GM21381 (cell line): Measurements from ENCODE around the gene SEPSECS.
"Not testable (repeated sequence)": the region's sequence is repeated elsewhere in the genome, so short reads cannot be mapped to it uniquely, and the experiment has no call there.

Source experiments
- ATAC-seq: cut with Tn5 transposase; IDR thresholded peaks from one replicate; pipeline ENCODE4 v1.9.1; 2021; ENCODE audit warnings: mild to moderate bottlenecking, moderate library complexity; ENCODE audit not compliant: unreplicated experiment

The SEPSECS gene

DNA sequence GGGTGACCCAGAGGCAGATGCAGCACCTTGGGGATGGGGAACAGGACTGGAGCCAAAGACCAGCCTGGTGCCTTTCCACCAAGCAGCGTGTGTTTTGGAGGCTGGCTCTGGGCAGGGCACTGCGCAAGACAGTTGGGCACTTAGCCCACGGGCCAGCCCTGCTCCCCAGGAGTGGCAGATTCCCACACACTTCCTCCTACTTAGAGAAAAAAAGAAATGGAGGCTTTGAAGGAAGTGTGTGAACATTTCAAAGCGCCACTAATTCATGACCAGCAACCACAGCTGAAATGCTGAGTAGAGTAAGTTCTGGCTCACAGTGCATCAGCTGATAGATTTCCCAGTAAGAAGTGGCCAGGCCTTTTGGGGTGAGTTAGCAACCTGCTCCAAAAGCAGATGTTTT is 74.6 kb downstream of the SEPSECS start:
- no peak for ATAC-seq

DNA sequence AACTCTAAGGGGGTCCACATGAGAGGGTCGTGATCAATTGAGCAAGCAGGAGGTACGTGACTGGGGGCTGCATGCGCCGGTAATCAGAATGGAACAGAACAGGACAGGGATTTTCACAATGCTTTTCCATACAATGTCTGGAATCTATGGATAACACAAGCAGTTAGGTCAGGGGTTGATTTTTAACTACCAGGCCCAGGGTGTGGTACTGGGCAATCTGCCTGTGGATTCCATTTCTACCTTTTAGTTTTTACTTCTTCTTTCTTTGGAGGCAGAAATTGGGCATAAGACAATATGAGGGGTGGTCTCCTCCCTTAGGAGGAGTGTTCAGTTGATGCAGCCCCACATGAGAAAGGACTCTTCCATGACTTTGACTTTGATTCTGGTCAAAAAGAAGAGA is 76.8 kb downstream of the SEPSECS start:
- not testable (repeated sequence) for ATAC-seq

DNA sequence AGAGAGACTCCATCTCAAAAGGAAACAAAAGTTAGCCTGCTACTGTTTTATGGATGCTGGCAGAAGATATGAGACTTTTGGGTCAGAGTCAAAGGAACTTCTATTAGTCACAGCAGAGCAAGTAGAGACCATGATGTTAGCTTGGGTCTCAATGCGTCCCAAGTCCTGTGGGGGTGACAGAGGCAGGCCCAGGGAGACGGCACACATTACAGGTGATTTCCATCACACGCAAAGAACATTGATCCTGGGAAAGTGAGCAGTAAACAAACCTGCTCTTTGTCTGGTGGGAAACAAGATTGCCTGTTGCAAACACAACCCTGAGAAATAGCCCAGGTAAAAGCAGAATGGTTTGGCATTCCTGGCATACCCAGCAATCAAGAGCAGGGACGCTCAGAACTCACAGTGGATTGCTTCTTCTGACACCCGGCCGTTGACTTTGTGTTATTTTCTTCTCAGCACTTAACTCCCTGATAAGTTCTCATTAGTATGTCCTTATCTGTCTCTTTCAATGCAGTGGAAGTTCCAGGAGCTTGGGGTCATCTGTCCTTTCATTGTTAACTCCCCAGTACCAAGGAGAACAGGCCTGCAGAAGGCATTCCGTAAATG is 78.3 kb downstream of the SEPSECS start:
- ATAC-seq = no peak

DNA sequence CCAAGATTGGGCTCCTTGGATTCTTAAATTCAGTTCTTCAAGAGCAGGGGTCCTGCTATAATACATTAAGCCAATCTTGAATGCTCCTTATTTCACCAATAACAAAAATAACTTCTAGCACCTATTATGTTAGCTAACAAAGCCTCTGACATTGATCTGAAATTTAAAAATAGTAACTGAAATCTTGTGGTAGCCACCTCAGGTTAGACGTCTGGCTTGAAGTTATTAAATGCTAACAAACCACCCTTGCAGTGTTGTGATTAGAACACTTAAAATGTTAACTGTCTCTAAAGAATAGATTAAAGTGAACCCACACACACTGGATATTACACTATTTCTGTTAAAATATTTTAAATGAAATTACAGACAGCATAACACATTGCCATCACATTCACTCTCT is 79.7 kb downstream of the SEPSECS start:
- ATAC-seq = no peak

DNA sequence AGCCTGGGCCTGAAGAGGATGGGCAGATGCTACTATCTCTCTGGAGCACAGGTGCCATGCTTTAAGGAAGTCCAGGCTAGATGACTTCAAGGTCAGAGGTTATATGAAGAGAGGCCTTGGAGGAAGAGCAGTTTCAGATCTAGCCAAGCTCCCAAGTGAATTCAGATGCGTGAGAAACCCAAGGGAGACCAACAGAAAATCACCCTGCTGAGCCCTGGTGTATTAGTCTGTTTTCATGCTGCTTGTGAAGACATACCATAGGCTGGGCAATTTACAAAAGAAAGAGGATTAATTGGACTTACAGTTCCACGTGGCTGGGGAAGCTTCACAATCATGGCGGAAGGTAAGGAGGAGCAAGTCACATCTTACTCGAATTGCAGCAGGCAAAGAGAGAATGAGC is 81.7 kb downstream of the SEPSECS start:
- ATAC-seq = no peak

DNA sequence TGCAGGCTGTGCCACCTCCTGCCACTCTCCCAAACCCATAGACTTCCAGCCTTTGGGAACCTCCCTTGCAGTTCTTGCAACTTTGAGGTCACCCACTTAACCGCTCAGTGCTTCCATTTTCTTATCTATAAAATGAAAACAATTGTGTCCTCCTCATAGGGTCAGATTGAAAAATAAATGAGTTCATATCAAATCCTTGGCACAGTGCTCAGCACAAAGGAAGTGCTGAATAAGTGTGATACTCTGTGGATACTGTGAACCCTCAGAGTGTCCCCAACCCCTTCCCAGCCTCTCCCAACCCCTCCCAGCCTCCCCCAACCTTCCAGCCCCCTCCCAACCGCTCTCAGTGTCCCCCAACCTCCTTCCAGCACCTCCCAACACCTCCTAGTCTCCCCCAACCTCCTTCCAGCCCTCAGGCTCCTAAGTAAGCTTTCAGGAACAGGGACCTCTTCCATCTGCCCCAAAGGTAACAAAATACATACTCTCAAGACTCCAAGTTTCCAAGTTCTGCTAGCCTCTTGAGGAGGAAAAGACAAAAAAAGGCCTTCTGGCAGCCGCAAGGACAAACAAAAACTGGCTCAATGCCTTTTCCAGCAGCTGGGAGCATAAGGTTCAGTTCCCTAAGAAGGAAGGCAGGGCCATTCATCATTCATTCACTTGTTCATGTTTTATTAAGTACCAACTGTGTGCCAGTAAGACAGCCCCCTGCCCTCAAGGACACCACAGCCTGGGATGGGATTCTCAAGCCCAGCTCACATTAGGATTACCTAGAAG is 83.4 kb downstream of the SEPSECS start:
- ATAC-seq = no peak

DNA sequence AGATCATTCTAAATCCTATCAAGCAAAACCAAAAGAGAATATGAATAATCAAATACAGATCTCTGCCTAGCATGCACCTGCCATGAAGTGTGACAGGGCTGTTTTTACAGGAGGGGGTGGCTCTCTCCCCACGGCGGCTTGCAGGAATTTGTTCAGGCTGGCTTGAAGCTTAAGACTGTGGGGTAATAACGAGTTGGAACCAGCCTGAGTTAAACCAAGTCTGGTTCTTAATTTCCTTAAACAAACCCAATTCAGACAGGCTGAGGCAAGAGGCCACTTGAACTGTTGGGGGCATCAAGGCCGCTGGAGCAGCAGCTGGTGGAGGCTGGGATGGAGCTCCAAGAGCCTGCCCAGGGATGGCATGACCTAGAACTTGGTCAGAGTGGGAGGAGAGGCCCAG is 84.4 kb downstream of the SEPSECS start:
- no peak for ATAC-seq

DNA sequence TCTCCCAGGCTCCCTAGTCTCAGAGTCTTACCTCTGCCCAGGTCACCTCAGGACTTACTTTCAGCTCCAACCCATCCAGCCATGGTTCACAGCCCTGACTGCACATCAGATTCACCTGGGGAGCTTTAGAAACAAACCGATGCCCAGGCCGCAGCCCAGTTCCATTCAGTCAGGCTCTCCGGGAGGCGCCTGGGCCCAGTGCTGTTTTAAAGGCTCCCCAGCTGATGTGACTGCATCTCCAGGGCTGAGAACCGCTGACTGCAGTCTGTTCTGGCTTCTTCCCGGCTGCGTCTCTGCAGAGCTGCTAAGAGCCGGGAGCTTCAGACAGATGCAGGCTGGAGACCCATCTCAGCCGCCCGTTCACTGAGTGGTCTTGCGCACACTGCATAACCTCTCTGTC is 85.1 kb downstream of the SEPSECS start:
- ATAC-seq = no peak

DNA sequence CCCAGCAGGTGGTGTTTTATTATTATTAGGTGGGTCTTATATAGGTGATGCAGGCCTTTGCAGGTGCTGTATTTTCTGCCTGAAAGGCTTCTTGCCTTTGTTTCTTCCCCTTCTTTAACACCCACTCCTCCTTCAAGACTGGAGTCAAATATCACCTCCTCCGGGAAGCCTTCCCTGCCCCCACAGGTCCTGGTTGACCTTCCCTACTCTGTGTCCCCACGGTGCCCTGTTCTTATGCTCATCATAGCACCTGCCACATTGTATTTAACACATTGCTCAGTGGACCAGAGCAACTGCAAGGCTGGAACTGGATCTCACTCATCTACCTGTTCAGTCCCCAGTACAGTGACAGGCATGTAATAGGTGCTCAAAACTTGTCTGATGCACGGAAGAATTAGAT is 89.7 kb downstream of the SEPSECS start:
- ATAC-seq = no peak
